Skeletal muscle satellite cell (primary cell): ENCODE data around the gene TCF7.
A peak's percentile ranks its signal among the peaks of the same experiment; 100 is the strongest.

Source experiments
- H3K27me3 ChIP-seq: 2 replicates; pipeline ENCODE4 v1.7.0; 2013; ENCODE audit warnings: low read length; ENCODE audit not compliant: control insufficient read depth, insufficient read depth
- H3K36me3 ChIP-seq: 2 replicates; pipeline ENCODE4 v1.7.0; 2013; ENCODE audit warnings: mild to moderate bottlenecking, control low read depth, low read length; ENCODE audit not compliant: insufficient read depth
- H3K4me1 ChIP-seq: 2 replicates; pipeline ENCODE4 v1.7.0; 2013; ENCODE audit warnings: low read length; ENCODE audit not compliant: control insufficient read depth, insufficient read depth
- H3K4me2 ChIP-seq: 2 replicates; pipeline ENCODE4 v1.7.0; 2013; ENCODE audit warnings: mild to moderate bottlenecking, low read length
- H3K4me3 ChIP-seq: 2 replicates; pipeline ENCODE4 v1.7.0; 2013; ENCODE audit warnings: low read length
- H3K9ac ChIP-seq: 2 replicates; pipeline ENCODE4 v1.7.0; 2013; ENCODE audit warnings: mild to moderate bottlenecking, low read depth, low read length, moderate library complexity
- H3K9me3 ChIP-seq: replicated peaks from 2 replicates; pipeline ENCODE4 v1.7.0; 2013; ENCODE audit warnings: mild to moderate bottlenecking, control low read depth, low read length

Gene TCF7

DNA sequence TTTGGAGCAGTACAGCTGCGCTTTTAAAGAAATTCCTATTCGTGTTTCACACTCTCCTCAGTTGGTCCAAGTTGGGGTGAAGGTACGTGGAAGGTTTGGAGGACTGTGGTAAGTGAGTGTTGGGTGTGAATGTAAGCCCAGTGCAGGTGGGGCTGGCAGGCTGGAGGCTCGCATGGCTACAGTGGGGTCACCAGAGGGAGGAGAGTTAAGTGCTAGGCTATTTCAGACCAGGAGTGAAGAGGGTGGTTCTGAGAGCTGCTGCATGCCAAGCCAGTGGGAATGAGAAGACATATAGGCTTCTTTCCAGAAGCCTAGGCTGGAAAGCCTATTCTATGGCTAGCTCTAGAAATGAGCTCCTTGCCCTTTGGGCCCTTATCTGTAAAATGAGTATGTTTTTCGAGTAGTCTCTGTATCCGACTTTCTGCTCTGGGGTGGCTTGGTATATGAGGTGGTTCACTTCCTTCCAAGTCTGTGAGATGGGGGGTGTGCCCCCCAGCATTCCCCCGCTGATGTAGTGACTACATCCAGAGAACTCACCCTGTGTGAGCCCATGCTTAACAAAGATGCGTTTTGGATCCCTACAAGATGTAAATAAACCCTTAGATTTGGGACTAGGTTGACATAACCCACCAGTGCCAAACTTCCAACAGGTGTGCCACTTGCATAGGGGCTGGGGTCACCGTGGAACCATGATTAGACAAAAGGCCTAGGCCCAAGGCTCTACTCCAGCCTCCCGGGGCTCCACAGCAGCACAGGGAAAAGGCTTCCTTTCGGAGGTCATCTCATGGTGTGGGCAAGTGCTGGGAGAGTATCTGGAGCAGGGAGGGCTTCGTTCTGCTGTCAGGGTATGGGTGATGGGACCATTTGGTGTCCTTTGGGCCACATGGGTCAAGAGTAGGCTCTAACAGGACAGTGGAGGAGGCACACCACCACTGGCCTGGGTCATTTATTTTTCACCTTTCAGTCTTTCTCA is 2.6 kb downstream of the TCF7 start:
- H3K4me1 ChIP-seq: peaks cover 17% of the 10 kb centered on the region
- H3K9ac ChIP-seq: no peak overlapping the region
- H3K4me2 ChIP-seq: no peak overlapping the region
- no peaks in the 10 kb centered on the region for H3K36me3 ChIP-seq
- H3K4me3 ChIP-seq: no peak overlapping the region
- peaks cover 15% of the 10 kb centered on the region for H3K27me3 ChIP-seq
- no peaks in the 10 kb centered on the region for H3K9me3 ChIP-seq

DNA sequence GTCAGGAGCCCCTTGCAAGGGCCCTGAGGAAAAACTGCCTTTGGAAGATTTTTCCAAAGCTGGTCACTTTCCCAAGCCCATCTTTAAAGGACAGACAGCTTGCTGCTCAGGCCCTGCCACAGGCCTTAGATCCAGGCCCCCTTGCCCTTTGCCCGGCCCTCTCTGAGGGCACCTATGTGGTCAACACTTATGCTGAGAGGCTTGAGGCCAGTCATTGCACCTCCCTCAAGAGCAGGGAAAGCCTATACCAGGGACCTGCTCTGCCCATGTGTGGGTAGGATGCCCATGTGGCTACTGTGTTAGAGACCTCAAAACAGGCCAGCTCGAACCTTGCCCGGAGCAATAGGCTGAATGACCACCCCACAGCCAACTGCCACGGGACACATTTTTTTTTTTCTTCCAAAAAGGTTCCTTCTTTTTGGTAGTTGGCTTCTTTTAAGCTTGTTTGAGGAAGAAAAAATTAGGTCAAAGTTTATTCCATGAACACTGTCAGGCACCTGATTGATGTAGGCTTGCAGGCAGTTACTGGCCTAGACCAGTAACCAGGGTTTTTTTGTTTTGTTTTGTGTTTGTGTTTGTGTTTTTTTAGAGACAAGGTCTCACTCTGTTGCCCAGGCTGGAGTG is 3.8 kb downstream of the TCF7 start:
- no peak overlapping the region for H3K9ac ChIP-seq
- no peak overlapping the region for H3K4me2 ChIP-seq
- peaks cover 10% of the 10 kb centered on the region for H3K4me1 ChIP-seq
- no peak overlapping the region for H3K4me3 ChIP-seq
- H3K27me3 ChIP-seq: peaks cover 10% of the 10 kb centered on the region
- H3K36me3 ChIP-seq: no peaks in the 10 kb centered on the region
- H3K9me3 ChIP-seq: no peaks in the 10 kb centered on the region

DNA sequence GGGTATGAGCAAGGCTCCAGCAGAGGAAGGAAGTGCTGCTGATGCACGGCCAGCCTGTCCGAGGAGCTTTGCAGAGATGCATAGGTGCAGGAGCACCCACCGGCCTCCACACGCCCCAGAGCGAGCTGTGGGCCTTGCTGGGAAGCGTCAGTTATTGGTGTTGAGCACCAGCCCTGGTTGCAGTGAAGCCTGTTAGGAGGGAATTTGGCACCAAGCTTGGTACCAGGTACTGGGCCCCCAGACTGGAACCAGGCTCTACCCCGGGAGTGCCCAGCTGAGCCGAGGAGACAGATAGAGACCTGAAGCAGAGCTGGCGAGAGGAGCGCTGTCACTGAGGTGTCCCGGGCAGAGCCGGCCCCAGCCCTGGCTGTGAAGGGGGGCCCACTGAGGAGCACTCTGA is 5.2 kb downstream of the TCF7 start:
- Histone ChIP-seq H3K9me3 (no peaks in the 10 kb centered on the region), H3K4me1 (peaks cover 10% of the 10 kb centered on the region), H3K4me3 (no peak overlapping the region), H3K27me3 (no peaks in the 10 kb centered on the region), H3K4me2 (no peak overlapping the region), H3K36me3 (no peaks in the 10 kb centered on the region), H3K9ac (no peak overlapping the region)

DNA sequence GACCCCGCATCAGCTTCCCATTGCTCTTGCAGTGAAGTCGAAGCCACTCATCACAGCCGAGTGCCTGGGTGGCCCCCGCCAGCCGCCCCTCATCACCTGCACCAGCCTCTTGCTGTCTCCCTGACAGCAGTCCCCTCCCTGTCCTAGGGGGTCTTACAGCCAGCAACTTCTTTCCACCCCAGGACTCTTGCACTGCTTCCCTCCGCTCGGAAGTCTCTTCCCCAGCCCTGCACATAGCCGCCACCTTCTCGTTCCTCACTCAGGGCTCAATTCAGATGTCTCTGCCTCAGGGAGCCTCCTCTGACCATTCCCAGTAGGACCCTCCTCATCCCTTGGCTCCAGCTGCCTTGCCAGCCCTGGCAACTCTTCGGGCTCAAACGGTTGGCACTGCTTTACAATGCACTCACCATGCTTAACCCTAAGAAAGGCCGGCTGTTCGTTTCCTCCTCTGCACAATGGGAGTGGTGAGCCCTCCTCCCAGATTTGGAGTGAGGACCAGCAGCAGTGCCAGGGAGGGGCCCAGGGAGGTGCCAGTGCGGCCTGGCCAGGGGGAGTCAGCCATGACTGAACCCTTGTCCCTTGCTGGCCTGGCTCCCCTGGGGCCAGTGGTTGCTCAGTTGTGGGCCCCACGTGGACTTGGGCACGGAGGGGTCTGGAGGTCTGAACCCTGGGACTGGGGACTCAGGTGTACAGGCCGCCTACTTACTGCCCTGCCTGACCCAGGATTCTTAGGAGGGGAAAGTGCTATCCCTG is 6.1 kb downstream of the TCF7 start:
- Histone ChIP-seq H3K27me3 (no peaks in the 10 kb centered on the region), H3K4me2 (no peak overlapping the region), H3K9ac (no peak overlapping the region), H3K9me3 (no peaks in the 10 kb centered on the region), H3K36me3 (no peaks in the 10 kb centered on the region), H3K4me3 (no peak overlapping the region), H3K4me1 (peaks cover 19% of the 10 kb centered on the region)

DNA sequence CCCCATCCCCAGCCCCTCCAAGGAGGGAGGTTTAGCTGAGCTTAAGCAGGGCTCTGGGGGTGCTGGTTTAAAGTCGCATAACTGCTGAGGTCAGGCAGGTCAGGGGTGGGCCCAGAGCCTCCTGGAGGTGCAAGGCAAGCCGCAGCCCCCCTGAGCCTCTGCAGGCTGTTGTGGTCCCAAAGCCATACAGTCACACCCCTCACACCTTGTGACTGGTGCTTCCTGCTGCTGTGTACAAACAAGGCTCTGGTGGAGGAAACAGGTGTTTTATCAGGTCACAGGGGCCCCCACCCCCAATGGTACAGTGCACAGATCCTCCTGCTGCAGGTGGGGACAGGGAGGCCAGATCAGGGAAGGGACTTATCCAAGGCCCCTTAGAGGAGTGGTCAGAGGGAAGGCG is 8.0 kb downstream of the TCF7 start:
- Histone ChIP-seq H3K9ac (no peak overlapping the region), H3K4me3 (no peak overlapping the region), H3K36me3 (peaks cover 3% of the 10 kb centered on the region), H3K4me1 (peaks cover 31% of the 10 kb centered on the region), H3K27me3 (no peaks in the 10 kb centered on the region), H3K4me2 (no peak overlapping the region), H3K9me3 (no peaks in the 10 kb centered on the region)

DNA sequence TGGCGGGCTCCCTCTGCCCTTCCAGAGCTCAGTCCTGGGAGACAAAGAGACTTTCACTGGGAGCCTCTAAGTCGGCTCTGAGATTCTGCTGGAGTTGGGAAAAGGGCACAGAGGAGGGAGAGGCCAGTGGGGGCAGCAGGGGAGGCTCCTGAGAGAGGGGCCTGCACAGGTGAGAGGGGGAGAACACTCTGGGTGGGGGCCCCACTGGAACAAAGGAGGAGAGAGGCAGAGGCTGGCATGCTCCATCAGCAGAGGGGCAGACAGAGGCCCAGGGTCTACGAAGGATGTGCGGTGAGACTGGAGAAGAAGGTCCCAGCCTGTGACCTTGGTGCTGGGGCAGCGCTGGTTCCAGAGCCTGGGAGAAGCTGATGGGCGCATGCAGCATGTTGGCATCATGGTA is 8.9 kb downstream of the TCF7 start:
- Histone ChIP-seq H3K27me3 (no peaks in the 10 kb centered on the region), H3K9me3 (no peaks in the 10 kb centered on the region), H3K9ac (no peak overlapping the region), H3K4me3 (no peak overlapping the region), H3K4me1 (peaks cover 31% of the 10 kb centered on the region), H3K36me3 (peaks cover 3% of the 10 kb centered on the region), H3K4me2 (no peak overlapping the region)

DNA sequence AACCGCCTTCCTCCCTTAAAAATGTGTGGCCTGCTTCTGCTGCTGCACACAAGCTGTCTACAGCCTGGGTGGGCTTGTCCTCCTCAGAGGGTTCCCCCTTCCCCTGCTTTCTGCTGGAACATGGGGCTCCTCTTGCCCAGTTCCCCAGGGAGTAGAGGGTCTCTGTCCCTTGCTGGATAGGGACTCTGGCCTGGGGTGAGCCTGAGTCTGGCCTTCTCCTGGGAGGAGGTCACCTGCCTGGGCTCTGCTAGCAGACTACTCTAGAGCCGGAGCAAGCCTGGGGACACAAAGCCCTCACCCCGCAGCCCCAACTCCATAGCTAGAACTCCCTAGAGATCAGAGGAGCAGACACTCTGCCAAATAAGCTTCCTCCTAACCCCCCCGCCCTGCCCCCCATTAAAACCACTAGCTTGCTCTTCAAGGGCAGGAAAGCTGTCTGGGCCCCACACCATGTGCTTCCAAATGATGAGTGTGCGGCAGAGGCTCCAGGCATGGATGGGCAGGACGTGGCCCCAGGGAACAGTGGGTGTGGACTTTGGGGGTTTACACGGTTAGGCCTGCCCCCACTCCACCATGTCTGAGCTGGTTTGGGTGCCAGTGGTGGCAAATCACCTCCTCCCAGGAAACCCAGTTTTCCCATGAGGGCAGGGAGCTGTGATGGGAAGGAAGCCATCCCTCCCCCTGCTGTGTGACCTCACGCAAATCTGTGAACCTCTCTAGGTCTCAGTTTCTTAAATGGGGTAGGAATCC is 10.0 kb downstream of the TCF7 start:
- peaks cover 31% of the 10 kb centered on the region for H3K4me1 ChIP-seq
- no peaks in the 10 kb centered on the region for H3K27me3 ChIP-seq
- H3K4me3 ChIP-seq: peak overlapping the region; percentile 24
- H3K4me2 ChIP-seq: peak overlapping the region; percentile 60
- H3K9me3 ChIP-seq: no peaks in the 10 kb centered on the region
- H3K36me3 ChIP-seq: peaks cover 13% of the 10 kb centered on the region
- peak overlapping the region; percentile 57 for H3K9ac ChIP-seq

DNA sequence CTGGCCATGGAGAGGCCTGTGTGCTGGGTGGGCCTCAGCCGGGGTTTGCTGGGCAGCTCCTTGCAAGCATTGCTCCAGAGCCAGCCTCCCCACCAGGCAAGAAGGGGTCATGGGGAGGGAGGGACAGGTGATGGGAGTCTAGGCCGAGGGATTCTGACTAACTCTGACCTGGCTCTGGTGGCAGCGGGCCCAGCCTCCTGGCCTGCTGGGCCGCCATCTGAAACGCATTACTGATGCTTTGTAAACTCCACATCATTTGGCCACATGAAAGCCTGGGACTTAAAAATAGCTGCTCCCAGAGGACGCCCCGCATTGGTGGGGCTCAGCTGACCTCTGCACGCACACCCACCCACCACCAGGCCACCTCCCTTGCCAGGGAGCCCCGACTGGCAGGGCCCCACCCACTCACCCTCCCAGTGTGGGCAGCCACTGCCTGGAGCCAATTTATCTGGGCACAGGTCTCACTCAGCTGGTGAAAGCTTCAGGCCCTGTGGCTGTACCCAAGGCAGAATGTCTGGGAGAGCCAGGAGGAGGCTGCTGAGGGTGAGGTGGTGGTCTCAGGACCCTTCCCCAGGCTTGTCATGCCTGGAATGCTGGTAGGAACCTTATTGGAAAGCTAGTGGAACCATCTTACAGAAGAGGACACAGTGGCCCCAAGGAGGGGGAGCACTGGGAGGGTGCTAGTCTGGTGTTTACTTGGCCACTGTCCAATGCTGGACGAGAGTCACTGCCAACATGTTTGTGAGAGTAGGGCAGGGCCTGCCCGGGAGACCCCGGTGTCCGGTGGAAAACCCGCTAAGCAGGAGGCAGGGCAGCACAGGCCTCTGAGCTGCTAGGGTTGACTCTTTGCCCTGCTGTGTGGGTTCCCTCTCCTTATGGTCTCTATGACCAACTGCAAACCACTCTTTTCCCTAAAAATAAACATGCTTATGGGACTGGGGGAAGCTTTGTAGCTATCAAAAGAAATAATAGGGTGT is 10.8 kb downstream of the TCF7 start:
- H3K9ac ChIP-seq: peak overlapping the region; percentile 57
- peak overlapping the region; percentile 29 for H3K4me3 ChIP-seq
- H3K27me3 ChIP-seq: no peaks in the 10 kb centered on the region
- H3K36me3 ChIP-seq: peaks cover 15% of the 10 kb centered on the region
- peaks cover 31% of the 10 kb centered on the region for H3K4me1 ChIP-seq
- peak overlapping the region; percentile 62 for H3K4me2 ChIP-seq
- H3K9me3 ChIP-seq: no peaks in the 10 kb centered on the region

DNA sequence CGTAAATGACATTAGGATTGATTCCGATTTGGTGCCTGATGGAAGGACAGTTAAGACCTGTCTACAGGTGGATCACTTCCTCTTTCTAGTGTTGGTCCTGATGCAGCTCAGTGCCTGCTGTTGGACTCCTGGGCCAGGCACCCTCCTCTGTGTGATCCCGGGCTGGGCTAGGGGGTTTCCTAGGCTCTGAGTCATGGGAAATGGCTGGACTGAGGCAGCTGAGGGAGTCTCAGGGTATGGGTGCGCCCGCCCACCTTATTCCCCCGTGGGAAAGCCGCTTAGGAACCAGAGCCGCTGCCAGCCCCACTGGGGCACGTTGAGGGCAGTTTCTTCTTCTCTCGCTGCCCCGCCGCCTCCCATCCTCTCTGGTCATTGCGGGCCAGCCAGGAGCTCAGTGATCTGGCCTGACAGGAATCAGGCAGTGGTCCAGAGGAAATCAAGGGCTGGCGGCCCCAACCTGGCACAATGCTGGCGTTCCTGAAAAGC is 12.9 kb downstream of the TCF7 start:
- no peaks in the 10 kb centered on the region for H3K27me3 ChIP-seq
- H3K4me2 ChIP-seq: no peak overlapping the region
- H3K4me1 ChIP-seq: peaks cover 31% of the 10 kb centered on the region
- H3K9me3 ChIP-seq: no peaks in the 10 kb centered on the region
- H3K9ac ChIP-seq: no peak overlapping the region
- peaks cover 24% of the 10 kb centered on the region for H3K36me3 ChIP-seq
- H3K4me3 ChIP-seq: no peak overlapping the region

DNA sequence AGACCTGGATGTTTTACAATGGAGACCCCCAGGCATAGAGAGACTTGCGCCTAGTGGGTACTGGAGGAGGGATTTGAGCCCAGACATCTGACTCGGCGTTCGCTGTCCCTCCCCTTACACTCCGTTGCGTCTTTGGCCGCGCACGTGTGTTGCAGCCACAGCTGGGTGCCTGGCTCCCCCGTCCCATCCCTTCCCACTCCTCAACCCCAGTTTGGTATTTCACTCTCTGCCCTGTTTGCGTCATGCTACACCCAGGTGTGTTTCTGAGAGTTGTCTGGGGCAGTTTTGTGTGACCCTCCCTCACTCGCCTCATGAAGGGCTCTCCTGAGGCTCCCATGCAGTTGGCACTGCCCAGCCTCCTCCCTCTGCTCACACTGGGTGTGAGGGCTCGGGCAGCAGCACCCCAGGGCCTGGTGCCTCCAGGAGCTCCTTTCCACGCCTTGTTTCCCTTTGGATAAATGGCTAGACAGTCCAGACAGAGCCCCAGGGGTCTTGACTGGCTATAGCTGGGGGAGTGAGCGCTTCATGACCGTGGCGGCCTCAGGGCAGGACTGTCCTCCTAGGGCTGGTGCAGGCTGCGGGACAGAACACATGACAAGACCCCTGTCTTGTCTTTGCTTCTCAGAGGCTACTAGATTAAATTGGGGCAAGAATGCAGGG is 13.6 kb downstream of the TCF7 start:
- no peaks in the 10 kb centered on the region for H3K27me3 ChIP-seq
- H3K4me1 ChIP-seq: peaks cover 31% of the 10 kb centered on the region
- no peaks in the 10 kb centered on the region for H3K9me3 ChIP-seq
- H3K4me2 ChIP-seq: no peak overlapping the region
- no peak overlapping the region for H3K9ac ChIP-seq
- peaks cover 24% of the 10 kb centered on the region for H3K36me3 ChIP-seq
- no peak overlapping the region for H3K4me3 ChIP-seq
